GM18511 (cell line): ENCODE results near the gene PRR5L.
"Not testable (repeated sequence)": the region's sequence is repeated elsewhere in the genome, so short reads cannot be mapped to it uniquely, and the experiment has no call there.

Source experiments
- ATAC-seq: cut with Tn5 transposase; IDR thresholded peaks from one replicate; pipeline ENCODE4 v1.9.1; 2021; ENCODE audit warnings: mild to moderate bottlenecking, moderate library complexity; ENCODE audit not compliant: unreplicated experiment

PRR5L gene

DNA sequence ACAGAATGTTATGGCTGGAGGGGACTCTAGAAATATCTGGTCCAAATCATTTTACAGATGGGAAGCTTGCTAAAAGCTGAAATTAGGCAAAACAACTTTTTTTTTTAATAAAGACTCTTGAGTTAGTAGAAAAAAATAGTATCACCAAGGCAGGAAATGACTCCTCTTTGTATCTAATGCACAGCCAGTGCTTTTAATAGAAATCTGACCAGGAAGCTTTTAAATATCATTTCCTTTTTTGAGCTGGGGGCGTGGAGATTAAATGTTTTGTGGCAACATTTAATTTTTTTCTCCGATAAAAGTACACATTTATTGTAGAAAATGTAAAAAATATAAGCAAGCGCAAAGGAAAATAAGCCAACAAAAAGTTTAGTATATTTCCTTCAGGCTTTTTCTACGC is 191.5 kb downstream of the PRR5L start:
- ATAC-seq = no peak

DNA sequence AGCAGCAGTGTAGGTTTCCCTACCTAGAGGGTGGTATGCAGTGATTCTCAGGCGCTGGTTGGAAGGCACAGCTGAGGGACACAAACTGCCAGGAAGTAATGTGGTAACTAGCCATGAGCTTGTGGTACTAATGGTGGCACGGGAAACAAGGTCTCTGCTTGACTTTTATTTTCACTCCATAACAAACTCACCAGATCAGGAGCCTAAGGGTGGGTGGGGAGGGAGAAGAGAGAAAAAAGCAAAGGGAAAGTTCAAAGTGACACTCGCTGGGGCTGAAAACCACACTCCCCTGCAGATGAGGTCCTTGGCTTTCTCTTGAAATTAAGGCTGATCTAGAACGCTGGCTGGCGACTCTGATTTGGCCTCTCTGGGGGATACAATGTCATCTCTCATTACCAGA is 192.0 kb downstream of the PRR5L start:
- peak; percentile 70 for ATAC-seq

DNA sequence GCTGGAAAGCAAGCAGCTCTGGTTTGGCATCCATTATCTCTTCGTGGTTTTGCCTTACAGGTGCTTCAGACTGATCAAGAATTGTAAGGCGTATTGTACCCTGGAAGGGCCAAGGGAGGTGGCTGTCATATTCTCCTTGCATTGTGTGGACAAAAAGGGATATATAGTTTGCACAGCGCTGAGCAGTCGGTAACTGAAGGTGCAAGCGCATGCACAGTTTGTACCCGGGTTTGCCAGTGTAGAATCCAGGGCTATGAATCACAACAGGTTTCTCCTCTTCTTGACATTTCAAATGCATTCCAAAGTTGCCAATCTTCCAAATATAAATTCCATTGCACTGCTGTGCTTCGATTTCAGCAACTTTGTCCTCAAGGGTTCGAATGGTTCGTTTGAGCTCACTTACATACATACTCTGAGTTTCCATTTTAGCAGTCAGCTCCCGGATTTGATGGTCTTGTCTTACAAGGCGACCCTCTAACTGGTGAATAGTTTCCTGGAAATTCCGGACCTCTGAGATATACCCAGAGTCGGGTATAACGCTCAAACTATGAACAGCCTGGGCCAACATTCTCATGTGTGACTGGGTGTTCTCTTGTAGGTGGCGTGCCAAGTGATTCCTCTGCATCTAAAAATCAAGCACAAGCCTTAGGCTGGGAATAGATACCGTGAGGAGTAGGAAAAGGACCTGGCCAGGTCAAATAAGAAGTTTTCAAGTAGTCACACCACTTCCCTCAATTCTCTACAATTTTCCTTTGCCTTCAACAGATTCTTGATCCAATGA is 194.1 kb downstream of the PRR5L start:
- ATAC-seq = no peak

DNA sequence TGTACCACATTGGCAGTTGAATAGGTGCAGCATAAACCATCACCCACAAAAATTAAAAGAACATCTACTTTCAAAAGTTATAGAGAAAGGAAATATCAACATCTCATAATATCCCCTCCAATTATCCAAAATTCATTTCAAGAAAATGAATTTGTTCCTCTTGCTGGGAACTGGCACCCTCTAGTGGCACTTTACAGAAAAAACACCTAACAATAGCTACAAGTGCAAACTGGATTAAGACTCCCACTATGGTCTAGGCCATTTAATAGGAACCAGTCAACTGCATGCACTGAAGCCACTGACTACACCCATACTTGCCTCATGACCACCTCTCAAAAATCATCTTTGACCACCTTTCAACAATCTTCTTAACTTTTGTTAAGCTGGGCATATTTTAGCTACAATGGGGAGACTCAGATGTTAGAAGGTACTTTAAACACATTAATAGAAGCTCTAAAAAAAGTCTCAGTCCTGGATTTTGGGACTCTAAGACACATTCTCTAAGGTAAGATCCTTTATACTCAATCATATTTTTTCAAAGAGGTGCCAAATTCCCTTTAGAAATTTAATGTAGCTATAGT is 196.7 kb downstream of the PRR5L start:
- no peak for ATAC-seq

DNA sequence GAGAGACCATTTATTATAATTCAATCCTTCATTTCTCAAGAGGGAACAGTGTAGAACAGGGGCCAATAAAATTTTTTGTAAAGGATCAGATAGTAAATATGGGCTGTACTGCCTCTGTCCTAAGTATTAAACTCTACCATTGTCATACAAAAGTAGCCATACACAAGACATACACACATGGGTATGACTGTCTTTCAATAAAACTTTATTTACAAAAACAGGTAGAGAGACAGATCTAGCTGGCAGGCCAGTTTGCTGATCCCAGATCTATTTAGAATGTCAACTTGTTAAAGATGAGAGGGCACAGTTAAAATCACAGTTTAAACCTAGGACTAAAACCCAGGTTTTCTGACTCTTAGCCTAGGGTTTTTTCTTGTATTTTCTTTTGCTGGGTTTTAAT is 197.2 kb downstream of the PRR5L start:
- no peak for ATAC-seq

DNA sequence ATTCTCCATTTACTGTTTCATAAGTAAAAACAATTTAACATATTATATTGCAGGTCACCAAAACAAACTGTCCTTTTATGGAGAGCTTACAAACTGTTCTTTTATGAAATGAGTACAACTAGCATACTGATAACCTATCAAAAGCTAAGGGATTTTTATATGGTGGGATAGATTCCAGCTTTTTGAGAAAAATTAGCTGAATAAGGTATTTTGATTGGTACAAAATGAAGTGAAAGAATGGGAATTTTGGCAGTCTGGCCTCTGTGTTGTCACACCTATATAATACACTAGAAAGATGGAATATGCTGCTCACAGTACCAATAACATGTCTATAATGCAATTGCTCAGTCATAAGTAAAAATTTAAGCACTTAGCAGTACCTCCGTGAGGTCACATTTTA is 202.6 kb downstream of the PRR5L start:
- no peak for ATAC-seq

DNA sequence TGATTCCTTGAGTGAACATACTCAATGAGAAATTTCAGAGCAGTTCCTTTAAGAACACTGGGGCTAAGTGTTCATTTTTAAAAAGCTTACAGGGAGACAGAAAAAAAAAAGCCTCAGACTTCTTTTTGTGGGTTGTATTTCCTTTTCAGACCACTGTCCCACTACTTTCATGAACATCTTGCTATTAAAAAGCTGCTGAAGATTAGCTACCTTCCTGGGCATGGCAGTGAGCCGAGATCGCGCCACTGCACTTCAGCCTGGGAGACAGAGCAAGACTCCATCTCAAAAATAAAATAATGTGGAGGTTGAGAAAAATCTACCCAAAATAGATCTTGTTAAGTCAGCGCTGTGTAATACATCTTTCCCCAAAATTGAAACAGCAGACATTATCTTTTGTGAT is 203.2 kb downstream of the PRR5L start:
- ATAC-seq = no peak

DNA sequence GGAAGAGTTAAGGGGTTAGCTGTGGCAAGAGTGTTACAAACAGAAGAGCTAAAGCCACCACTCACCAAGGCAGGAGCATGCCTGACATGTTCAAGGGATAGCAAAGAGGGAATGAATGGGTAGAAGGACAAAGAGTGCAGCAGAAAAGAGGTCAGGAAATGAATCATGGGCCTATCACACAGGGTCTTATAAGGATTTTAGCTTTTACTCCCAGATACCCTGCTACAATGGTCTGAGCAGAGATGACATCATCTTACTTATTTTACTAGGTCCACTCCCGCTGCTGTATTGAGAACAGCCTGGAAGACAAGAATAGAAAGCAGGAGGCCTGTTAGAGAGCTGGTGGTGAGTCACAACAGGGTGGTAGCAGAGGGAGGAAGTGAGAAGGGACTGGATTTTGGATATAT is 204.2 kb downstream of the PRR5L start:
- peak; percentile 98 for ATAC-seq

DNA sequence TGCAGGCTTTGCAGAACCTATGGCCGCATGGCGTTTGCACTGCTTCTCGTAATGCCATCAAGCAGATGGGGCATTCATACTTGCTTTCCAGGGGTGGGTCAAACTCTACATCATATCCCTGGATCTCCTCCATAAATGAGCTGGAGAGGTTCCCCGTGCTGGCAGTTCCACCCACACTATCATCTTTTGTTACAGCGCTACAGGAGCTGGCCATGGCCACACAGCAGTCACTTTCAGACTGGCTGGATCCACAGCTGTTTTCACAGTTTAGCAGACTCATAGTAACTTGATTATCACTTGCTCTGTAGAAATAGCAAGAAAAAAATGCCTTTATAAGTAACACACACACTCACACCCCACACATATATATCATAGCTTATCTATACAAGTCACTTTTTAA is 205.1 kb downstream of the PRR5L start:
- no peak for ATAC-seq

DNA sequence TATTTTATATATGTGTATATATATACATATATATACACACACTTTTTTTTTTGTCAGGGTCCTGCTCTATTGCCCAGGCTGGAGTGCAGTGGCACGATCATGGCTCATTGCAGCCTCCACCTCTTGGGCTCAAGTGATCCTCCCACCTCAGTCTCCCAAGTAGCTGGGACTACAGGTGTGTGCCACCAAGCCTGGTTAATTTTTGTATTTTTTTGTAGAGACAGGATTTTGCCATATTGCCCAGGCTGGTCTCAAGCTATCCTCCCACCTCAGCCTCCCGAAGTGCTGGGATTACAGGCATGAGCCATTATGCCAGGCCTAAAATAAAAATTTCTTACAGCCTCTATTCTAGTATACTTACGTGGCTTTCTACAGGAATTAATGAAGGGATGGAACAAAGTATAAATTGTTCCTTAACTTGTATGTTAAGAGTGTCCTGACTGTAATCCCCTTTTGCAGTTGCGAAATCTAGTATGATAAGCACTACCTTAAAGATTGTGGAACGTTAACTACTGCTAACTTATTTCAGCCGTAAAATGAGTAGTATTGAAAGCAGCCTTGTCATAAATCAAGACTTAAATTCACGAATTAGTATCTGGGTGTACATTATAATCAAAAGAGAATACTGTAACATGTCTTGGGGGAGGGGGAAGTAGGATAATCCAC is 211.9 kb downstream of the PRR5L start:
- no peak for ATAC-seq

DNA sequence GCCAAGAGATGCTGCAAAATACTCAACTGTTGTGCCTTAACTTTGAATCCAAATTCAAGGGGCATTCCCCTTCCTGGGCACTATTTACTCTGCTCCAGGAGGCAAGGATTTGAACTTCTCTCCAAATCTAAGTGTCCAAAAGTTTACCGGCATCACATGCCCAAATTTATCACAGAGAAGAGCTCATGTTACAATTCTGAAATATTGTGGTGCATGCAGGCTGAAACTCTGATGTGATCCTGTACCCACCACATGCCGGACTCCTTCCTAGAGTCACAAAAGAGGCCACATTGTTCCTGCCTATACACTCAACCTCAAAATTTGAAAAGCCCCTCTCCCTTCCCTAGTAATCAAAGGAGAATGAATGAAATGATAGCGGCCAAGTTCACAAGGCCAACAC is 212.7 kb downstream of the PRR5L start:
- ATAC-seq = no peak

DNA sequence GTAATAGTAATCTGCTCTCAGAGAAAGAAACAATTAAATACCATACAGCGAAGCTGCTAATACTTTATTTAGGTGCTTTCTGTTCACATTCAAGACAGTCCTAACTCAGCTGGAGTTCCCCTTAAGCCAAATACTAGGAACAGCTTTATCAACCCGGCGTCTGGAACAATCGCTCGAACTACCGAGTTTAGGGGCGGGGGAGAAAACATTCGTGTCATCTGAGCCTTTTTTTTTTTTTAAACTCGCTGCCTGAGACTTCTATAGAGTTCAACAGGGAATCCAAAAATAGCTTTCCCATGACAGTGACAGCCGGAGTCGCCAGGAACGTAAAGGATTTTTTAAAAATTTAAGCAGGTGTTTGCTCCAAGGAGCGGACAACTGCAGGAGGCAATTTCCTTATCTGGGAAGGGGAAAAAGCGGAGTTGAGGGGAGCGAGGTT is 213.1 kb downstream of the PRR5L start:
- peak; percentile 25 for ATAC-seq

DNA sequence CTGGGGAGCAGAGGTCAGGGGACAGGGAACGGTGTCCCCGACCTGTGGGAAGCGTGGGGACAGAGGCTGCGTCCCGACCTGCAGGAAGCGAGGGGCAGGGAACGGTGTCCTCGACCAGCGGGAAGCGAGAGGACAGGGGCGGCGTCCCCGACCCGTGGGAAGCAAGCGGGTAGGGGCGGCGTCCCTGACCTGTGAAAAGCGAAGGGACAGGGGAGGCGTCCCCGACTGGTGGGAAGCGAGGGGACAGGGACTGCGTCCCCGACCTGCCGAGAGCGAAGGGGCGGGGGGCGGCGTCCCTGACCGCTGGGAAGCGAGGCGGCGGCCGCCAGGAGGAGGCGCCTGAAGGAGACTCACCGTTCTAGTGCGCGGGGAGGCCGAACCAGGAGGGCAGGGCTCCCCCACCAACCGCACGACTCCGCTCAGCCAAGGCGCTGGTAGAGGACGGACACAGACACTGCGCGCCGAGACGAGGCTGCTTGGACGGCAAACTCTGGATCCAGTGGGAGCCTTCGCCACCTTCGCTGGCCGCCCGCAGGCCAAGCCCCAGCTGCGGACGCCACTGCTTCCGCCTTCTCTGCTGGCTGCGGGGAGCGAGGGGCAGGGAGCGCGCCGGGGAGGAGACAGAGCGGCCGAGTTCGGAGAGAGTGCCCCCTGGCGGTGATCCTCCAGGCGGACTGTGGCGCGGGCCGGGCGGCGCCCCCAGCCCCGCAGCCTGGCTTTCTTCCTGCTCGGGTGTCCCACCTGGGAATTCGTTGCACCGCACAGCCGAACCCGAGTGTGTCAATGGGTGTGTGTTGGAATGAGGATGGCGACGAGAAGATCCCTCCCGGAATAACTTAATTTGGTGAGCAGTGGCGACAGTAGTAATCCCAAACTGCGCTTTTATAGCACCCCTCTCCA is 213.9 kb downstream of the PRR5L start, which contains the start of gene TRAF6:
TSS of gene TRAF6 (minus strand) at position 579 of the 900 bp plus-strand sequence. CDS start 8,757 bp downstream, outside the sequence.
- ATAC-seq = peak; percentile 97

DNA sequence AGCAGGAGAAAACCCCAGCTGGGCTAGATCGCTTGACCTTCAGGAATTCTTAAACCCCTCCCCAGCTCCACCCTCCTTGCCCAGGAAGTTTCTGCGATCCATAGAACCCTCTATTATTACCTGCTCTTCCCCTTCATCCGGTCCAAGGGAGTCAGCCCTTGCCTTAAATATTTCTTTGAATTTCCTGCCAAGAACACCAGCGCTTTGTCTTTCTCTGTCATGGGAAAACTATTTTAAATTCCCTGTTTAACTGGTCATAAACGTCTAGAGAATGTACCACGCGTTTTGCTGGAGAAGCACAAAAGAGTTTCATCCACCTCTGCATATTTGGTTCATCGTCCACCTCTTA is 214.5 kb downstream of the PRR5L start:
- ATAC-seq = no peak

DNA sequence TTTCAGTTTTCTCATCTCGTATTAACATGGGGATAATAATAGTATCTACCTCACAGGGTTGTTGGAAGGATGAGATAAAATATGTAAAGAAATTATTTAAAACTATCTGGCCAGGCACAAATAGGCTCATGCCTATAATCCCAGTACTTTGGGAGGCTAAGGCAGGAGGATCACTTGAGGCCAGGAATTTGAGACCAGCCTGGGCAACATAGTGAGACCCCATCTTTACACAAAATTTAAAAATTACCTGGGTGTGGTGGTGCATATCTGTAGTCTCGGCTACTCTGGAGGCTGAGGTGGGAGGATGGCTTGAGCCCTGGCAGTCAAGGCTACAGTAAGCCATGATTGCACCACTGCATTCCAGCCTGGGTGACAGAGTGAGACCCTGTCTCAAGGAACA is 215.0 kb downstream of the PRR5L start:
- not testable (repeated sequence) for ATAC-seq

DNA sequence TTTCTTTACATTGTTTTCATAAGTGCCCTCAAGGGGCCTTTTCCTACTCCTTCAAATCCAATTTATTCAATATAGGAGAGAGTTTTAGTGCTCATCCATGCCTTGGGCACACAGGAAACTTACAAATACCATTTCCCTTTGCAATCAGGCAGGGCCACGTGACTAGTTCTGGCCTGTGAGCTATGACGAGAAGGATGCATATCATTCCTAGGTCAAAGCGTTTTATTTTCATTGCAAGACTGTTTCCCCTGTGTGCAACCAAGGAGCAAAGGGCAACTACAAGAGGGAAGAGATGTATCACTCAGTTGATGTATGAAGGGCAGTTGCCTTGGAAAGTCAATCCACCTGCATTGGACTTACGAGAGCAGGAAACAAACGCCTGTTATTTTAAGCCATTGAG is 215.9 kb downstream of the PRR5L start:
- ATAC-seq = no peak

DNA sequence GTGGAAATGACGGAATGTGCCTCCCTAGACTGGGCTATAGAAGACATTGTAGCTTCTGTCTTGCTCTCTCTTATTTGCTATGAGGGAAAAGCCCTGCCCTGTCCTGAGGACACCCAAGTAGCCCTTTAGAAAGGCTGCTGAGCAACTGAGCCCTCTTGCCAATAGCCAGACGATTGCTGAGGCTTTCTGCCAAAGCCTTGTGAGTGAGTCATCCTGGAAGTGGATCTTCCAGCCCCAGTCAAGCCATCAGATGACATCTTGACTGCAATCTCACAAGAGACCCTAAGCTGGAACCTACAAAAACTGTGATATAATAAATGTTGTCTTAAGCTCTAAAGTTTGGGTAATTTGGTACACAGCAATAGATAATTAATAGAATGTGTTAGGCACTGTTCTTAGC is 217.9 kb downstream of the PRR5L start:
- no peak for ATAC-seq
